Hepatocyte (in vitro differentiated cells): ENCODE measurements around the gene CIDEA.

Experiments used
- EZH2 ChIP-seq: fragments of 200-600 bp; sonication (generic); IDR thresholded peaks from 2 replicates; pipeline ENCODE4 v1.6.1; 2016; ENCODE audit warnings: antibody characterized with exemption, mild to moderate bottlenecking, borderline replicate concordance
- EZH2phosphoT487 ChIP-seq: fragments of 200-600 bp; sonication (generic); IDR thresholded peaks from one replicate; pipeline ENCODE4 v1.6.1; 2018; ENCODE audit warnings: antibody characterized with exemption, mild to moderate bottlenecking, low read depth, moderate library complexity; ENCODE audit not compliant: unreplicated experiment, severe bottlenecking
- TF ChIP-seq, protein P1 (sequence below): fragments of 200-600 bp; sonication (generic); IDR thresholded peaks from 2 replicates; pipeline ENCODE4 v1.5.1; 2016; ENCODE audit warnings: antibody characterized with exemption, mild to moderate bottlenecking; ENCODE audit not compliant: poor library complexity

DNA sequence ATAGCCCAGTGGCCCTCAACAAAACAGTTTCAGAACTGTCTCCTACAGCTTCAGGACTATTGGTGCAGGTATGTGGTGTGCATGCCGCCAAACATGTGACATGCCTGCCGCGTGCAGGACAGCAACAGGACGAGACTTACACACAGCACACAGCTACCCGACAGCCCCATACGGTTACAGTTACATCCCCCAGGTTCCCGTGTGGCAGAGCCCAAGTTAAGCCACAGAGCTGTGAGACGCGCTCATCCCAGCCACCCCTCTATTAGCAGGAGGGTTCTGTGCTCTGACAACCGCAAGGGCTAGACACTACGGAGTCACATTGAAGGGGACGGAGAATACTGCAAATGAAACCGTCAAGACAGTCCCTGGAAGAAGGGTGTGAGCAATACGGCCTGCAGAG, 37.5 kb downstream of the CIDEA start:
- TF ChIP-seq EZH2phosphoT487 (no peak), EZH2 (no peak)
- TF ChIP-seq, protein P1, sequence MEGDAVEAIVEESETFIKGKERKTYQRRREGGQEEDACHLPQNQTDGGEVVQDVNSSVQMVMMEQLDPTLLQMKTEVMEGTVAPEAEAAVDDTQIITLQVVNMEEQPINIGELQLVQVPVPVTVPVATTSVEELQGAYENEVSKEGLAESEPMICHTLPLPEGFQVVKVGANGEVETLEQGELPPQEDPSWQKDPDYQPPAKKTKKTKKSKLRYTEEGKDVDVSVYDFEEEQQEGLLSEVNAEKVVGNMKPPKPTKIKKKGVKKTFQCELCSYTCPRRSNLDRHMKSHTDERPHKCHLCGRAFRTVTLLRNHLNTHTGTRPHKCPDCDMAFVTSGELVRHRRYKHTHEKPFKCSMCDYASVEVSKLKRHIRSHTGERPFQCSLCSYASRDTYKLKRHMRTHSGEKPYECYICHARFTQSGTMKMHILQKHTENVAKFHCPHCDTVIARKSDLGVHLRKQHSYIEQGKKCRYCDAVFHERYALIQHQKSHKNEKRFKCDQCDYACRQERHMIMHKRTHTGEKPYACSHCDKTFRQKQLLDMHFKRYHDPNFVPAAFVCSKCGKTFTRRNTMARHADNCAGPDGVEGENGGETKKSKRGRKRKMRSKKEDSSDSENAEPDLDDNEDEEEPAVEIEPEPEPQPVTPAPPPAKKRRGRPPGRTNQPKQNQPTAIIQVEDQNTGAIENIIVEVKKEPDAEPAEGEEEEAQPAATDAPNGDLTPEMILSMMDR, result no peak
